ENCODE results near the gene KRTAP9-9. TPM values are rescaled to one million over a fixed set of nuclear protein-coding genes. Genes with fewer than 3 reads are reported as not detected.

Gene KRTAP9-9
- total RNA-seq, 1 experiment from 2014 or later = not detected

GRCh38 chr17:41301204-41301790, 46.1 kb downstream of the KRTAP9-9 start:
- Histone ChIP-seq H3K4me3 (ENCODE audit: low read length) (no peak overlapping the region), H3K9me3 (ENCODE audit: low read length) (no peaks in the 10 kb centered on the region), H3K9ac (ENCODE audit: low read length) (no peak overlapping the region), H3K9me2 (replicated peaks; ENCODE audit: insufficient read depth, low read length) (no peaks in the 10 kb centered on the region), H4K20me1 (ENCODE audit: insufficient read depth, low read depth, low read length) (no peaks in the 10 kb centered on the region), H3K79me2 (ENCODE audit: low read length) (no peaks in the 10 kb centered on the region), H3K27ac (ENCODE audit: low read length) (no peak overlapping the region), H3K27me3 (ENCODE audit: low read length) (no peaks in the 10 kb centered on the region), H2AFZ (ENCODE audit: low read length) (no peak overlapping the region), H3K4me1 (ENCODE audit: low read length) (no peaks in the 10 kb centered on the region), H3K4me2 (ENCODE audit: low read depth, low read length, poor library complexity, severe bottlenecking) (no peak overlapping the region), H3K36me3 (ENCODE audit: insufficient read depth, low read length) (no peaks in the 10 kb centered on the region)
- DNase-seq = no peak

GRCh38 chr17:41301916-41302901, 47.0 kb downstream of the KRTAP9-9 start, which contains the start of gene KRTAP29-1:
Gene KRTAP29-1, minus strand, starts transcription at chr17:41302851. Its CDS starts 0 bp downstream, at chr17:41302851.
- no peak within 1 kb of the TSS for H3K9ac ChIP-seq (ENCODE audit: low read length)
- H3K27ac ChIP-seq (ENCODE audit: low read length) = no peak within 1 kb of the TSS
- H3K36me3 ChIP-seq (ENCODE audit: insufficient read depth, low read length) = no peaks in the 10 kb centered on the region
- no peak within 1 kb of the TSS for H3K4me2 ChIP-seq (ENCODE audit: low read depth, low read length, poor library complexity, severe bottlenecking)
- no peaks in the 10 kb centered on the region for H3K9me3 ChIP-seq (ENCODE audit: low read length)
- no peak for DNase-seq
- H2AFZ ChIP-seq (ENCODE audit: low read length) = no peak within 1 kb of the TSS
- no peak within 1 kb of the TSS for H3K4me3 ChIP-seq (ENCODE audit: low read length)
- H3K4me1 ChIP-seq (ENCODE audit: low read length) = no peaks in the 10 kb centered on the region
- no peaks in the 10 kb centered on the region for H3K9me2 ChIP-seq (replicated peaks; ENCODE audit: insufficient read depth, low read length)
- no peaks in the 10 kb centered on the region for H3K79me2 ChIP-seq (ENCODE audit: low read length)
- H4K20me1 ChIP-seq (ENCODE audit: insufficient read depth, low read depth, low read length) = no peaks in the 10 kb centered on the region
- H3K27me3 ChIP-seq (ENCODE audit: low read length) = no peaks in the 10 kb centered on the region

- Histone ChIP-seq H2AFZ (ENCODE audit: low read length) (no peak overlapping the region), H3K79me2 (ENCODE audit: low read length) (no peaks in the 10 kb centered on the region), H3K4me3 (ENCODE audit: low read length) (no peak overlapping the region), H3K4me2 (ENCODE audit: low read depth, low read length, poor library complexity, severe bottlenecking) (no peak overlapping the region), H4K20me1 (ENCODE audit: insufficient read depth, low read depth, low read length) (no peaks in the 10 kb centered on the region), H3K27me3 (ENCODE audit: low read length) (no peaks in the 10 kb centered on the region), H3K27ac (ENCODE audit: low read length) (no peak overlapping the region), H3K9me3 (ENCODE audit: low read length) (no peaks in the 10 kb centered on the region), H3K9me2 (replicated peaks; ENCODE audit: insufficient read depth, low read length) (no peaks in the 10 kb centered on the region), H3K36me3 (ENCODE audit: insufficient read depth, low read length) (no peaks in the 10 kb centered on the region), H3K4me1 (ENCODE audit: low read length) (no peaks in the 10 kb centered on the region), H3K9ac (ENCODE audit: low read length) (no peak overlapping the region)
- no peak for DNase-seq
Observed at GRCh38 chr17:41302981-41303380, 47.8 kb downstream of the KRTAP9-9 start.

DNA sequence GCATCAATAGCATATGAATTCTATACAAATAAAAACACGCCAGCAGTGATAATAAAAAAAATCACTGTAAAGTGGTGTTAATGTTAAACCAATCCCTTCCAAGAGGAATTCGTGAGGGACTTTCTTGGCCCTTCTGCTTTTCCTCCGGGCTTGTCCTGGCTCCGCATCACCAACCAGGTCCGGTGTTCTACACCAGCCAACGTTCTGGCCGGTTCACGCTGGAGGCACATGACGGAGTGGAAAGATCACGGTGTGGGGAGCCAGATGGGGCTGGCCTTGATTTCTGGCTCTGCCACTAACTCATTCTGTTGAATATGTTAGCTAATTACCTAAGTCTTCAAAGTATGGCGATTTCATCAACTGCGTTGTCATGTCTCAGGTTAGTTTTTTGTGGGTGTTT, 48.9 kb downstream of the KRTAP9-9 start:
- no peaks in the 10 kb centered on the region for H4K20me1 ChIP-seq (ENCODE audit: insufficient read depth, low read depth, low read length)
- H3K27ac ChIP-seq (ENCODE audit: low read length) = no peak overlapping the region
- H3K9me2 ChIP-seq (replicated peaks; ENCODE audit: insufficient read depth, low read length) = no peaks in the 10 kb centered on the region
- H3K4me3 ChIP-seq (ENCODE audit: low read length) = no peak overlapping the region
- no peaks in the 10 kb centered on the region for H3K9me3 ChIP-seq (ENCODE audit: low read length)
- no peak overlapping the region for H3K9ac ChIP-seq (ENCODE audit: low read length)
- H3K79me2 ChIP-seq (ENCODE audit: low read length) = no peaks in the 10 kb centered on the region
- no peak overlapping the region for H3K4me2 ChIP-seq (ENCODE audit: low read depth, low read length, poor library complexity, severe bottlenecking)
- H2AFZ ChIP-seq (ENCODE audit: low read length) = no peak overlapping the region
- DNase-seq = no peak
- H3K4me1 ChIP-seq (ENCODE audit: low read length) = peaks cover 3% of the 10 kb centered on the region; the same call in 1 of the 2 replicates
- no peaks in the 10 kb centered on the region for H3K36me3 ChIP-seq (ENCODE audit: insufficient read depth, low read length)
- H3K27me3 ChIP-seq (ENCODE audit: low read length) = no peaks in the 10 kb centered on the region

Small RNA genes within 50 kb of the gene (small RNA-seq; reads per million reads assigned to genes)
- gene KRTAP9-10P = not detected

Other genes with a start within 250 kb of the KRTAP9-9 start
- not detected in 2 replicates for gene KRTAP3-1, start 246.3 kb upstream of the KRTAP9-9 start, total RNA-seq (2014; rRNA removed; shearing (Covaris generic); ENCODE audit: low replicate concordance)
- gene KRTAP1-5, start 228.2 kb upstream of the KRTAP9-9 start, total RNA-seq (2014; rRNA removed; shearing (Covaris generic); ENCODE audit: low replicate concordance) = not detected in 2 replicates
- gene KRTAP1-4, start 225.2 kb upstream of the KRTAP9-9 start, total RNA-seq (2014; rRNA removed; shearing (Covaris generic); ENCODE audit: low replicate concordance) = not detected in 2 replicates
- gene KRTAP1-3, start 220.5 kb upstream of the KRTAP9-9 start, total RNA-seq (2014; rRNA removed; shearing (Covaris generic); ENCODE audit: low replicate concordance) = not detected in 2 replicates
- gene KRTAP1-1, start 213.9 kb upstream of the KRTAP9-9 start, total RNA-seq (2014; rRNA removed; shearing (Covaris generic); ENCODE audit: low replicate concordance) = not detected in 2 replicates
- gene KRTAP2-1, start 208.1 kb upstream of the KRTAP9-9 start, total RNA-seq (2014; rRNA removed; shearing (Covaris generic); ENCODE audit: low replicate concordance) = not detected in 2 replicates
- not detected in 2 replicates for gene KRTAP2-2, start 200.2 kb upstream of the KRTAP9-9 start, total RNA-seq (2014; rRNA removed; shearing (Covaris generic); ENCODE audit: low replicate concordance)
- gene KRTAP2-3, start 195.3 kb upstream of the KRTAP9-9 start, total RNA-seq (2014; rRNA removed; shearing (Covaris generic); ENCODE audit: low replicate concordance) = not detected in 2 replicates
- gene KRTAP2-4, start 189.5 kb upstream of the KRTAP9-9 start, total RNA-seq (2014; rRNA removed; shearing (Covaris generic); ENCODE audit: low replicate concordance) = not detected in 2 replicates
- gene KRTAP4-7, start 171.2 kb upstream of the KRTAP9-9 start, total RNA-seq (2014; rRNA removed; shearing (Covaris generic); ENCODE audit: low replicate concordance) = not detected in 2 replicates
- gene KRTAP4-8, start 157.2 kb upstream of the KRTAP9-9 start, total RNA-seq (2014; rRNA removed; shearing (Covaris generic); ENCODE audit: low replicate concordance) = not detected in 2 replicates
- gene KRTAP4-16, start 153.2 kb upstream of the KRTAP9-9 start, total RNA-seq (2014; rRNA removed; shearing (Covaris generic); ENCODE audit: low replicate concordance) = not detected in 2 replicates
- gene KRTAP4-9, start 150.0 kb upstream of the KRTAP9-9 start, total RNA-seq (2014; rRNA removed; shearing (Covaris generic); ENCODE audit: low replicate concordance) = not detected in 2 replicates
- not detected in 2 replicates for gene KRTAP4-11, start 137.0 kb upstream of the KRTAP9-9 start, total RNA-seq (2014; rRNA removed; shearing (Covaris generic); ENCODE audit: low replicate concordance)
- not detected in 2 replicates for gene KRTAP4-12, start 131.2 kb upstream of the KRTAP9-9 start, total RNA-seq (2014; rRNA removed; shearing (Covaris generic); ENCODE audit: low replicate concordance)
- not detected in 2 replicates for gene KRTAP4-6, start 114.8 kb upstream of the KRTAP9-9 start, total RNA-seq (2014; rRNA removed; shearing (Covaris generic); ENCODE audit: low replicate concordance)
- gene KRTAP4-5, start 105.6 kb upstream of the KRTAP9-9 start, total RNA-seq (2014; rRNA removed; shearing (Covaris generic); ENCODE audit: low replicate concordance) = not detected in 2 replicates
- not detected in 2 replicates for gene KRTAP4-4, start 94.6 kb upstream of the KRTAP9-9 start, total RNA-seq (2014; rRNA removed; shearing (Covaris generic); ENCODE audit: low replicate concordance)
- gene KRTAP4-3, start 87.2 kb upstream of the KRTAP9-9 start, total RNA-seq (2014; rRNA removed; shearing (Covaris generic); ENCODE audit: low replicate concordance) = not detected in 2 replicates
- gene KRTAP4-2, start 77.2 kb upstream of the KRTAP9-9 start, total RNA-seq (2014; rRNA removed; shearing (Covaris generic); ENCODE audit: low replicate concordance) = not detected in 2 replicates
- gene KRTAP4-1, start 70.5 kb upstream of the KRTAP9-9 start, total RNA-seq (2014; rRNA removed; shearing (Covaris generic); ENCODE audit: low replicate concordance) = not detected in 2 replicates
- not detected in 2 replicates for gene KRTAP9-1, start 65.5 kb upstream of the KRTAP9-9 start, total RNA-seq (2014; rRNA removed; shearing (Covaris generic); ENCODE audit: low replicate concordance)
- gene KRTAP9-2, start 28.7 kb upstream of the KRTAP9-9 start, total RNA-seq (2014; rRNA removed; shearing (Covaris generic); ENCODE audit: low replicate concordance) = not detected in 2 replicates
- gene KRTAP9-3, start 22.9 kb upstream of the KRTAP9-9 start, total RNA-seq (2014; rRNA removed; shearing (Covaris generic); ENCODE audit: low replicate concordance) = not detected in 2 replicates
- gene KRTAP9-8, start 17.4 kb upstream of the KRTAP9-9 start, total RNA-seq (2014; rRNA removed; shearing (Covaris generic); ENCODE audit: low replicate concordance) = not detected in 2 replicates
- gene KRTAP9-4, start 5.7 kb upstream of the KRTAP9-9 start, total RNA-seq (2014; rRNA removed; shearing (Covaris generic); ENCODE audit: low replicate concordance) = not detected in 2 replicates
- not detected in 2 replicates for gene KRTAP9-6, start 10.0 kb downstream of the KRTAP9-9 start, total RNA-seq (2014; rRNA removed; shearing (Covaris generic); ENCODE audit: low replicate concordance)
- gene KRTAP9-7, start 20.3 kb downstream of the KRTAP9-9 start, total RNA-seq (2014; rRNA removed; shearing (Covaris generic); ENCODE audit: low replicate concordance) = not detected in 2 replicates
- not detected in 2 replicates for gene KRTAP29-1, start 47.5 kb downstream of the KRTAP9-9 start, total RNA-seq (2014; rRNA removed; shearing (Covaris generic); ENCODE audit: low replicate concordance)
- not detected in 2 replicates for gene KRTAP16-1, start 53.9 kb downstream of the KRTAP9-9 start, total RNA-seq (2014; rRNA removed; shearing (Covaris generic); ENCODE audit: low replicate concordance)
- 1.6 TPM in 1 of 2 replicates, not detected in the other for gene KRTAP17-1, start 60.3 kb downstream of the KRTAP9-9 start, total RNA-seq (2014; rRNA removed; shearing (Covaris generic); ENCODE audit: low replicate concordance)
- not detected in 2 replicates for gene KRT33A, start 95.4 kb downstream of the KRTAP9-9 start, total RNA-seq (2014; rRNA removed; shearing (Covaris generic); ENCODE audit: low replicate concordance)
- not detected in 2 replicates for gene KRT33B, start 114.4 kb downstream of the KRTAP9-9 start, total RNA-seq (2014; rRNA removed; shearing (Covaris generic); ENCODE audit: low replicate concordance)
- gene KRT34, start 126.9 kb downstream of the KRTAP9-9 start, total RNA-seq (2014; rRNA removed; shearing (Covaris generic); ENCODE audit: low replicate concordance) = not detected in 2 replicates
- not detected in 2 replicates for gene KRT31, start 142.2 kb downstream of the KRTAP9-9 start, total RNA-seq (2014; rRNA removed; shearing (Covaris generic); ENCODE audit: low replicate concordance)
- not detected in 2 replicates for gene KRT37, start 169.2 kb downstream of the KRTAP9-9 start, total RNA-seq (2014; rRNA removed; shearing (Covaris generic); ENCODE audit: low replicate concordance)
- gene KRT38, start 185.6 kb downstream of the KRTAP9-9 start, total RNA-seq (2014; rRNA removed; shearing (Covaris generic); ENCODE audit: low replicate concordance) = not detected in 2 replicates
- gene KRT32, start 212.0 kb downstream of the KRTAP9-9 start, total RNA-seq (2014; rRNA removed; shearing (Covaris generic); ENCODE audit: low replicate concordance) = not detected in 2 replicates
- not detected in 2 replicates for gene KRT35, start 225.8 kb downstream of the KRTAP9-9 start, total RNA-seq (2014; rRNA removed; shearing (Covaris generic); ENCODE audit: low replicate concordance)
- not detected in 2 replicates for gene KRT36, start 234.5 kb downstream of the KRTAP9-9 start, total RNA-seq (2014; rRNA removed; shearing (Covaris generic); ENCODE audit: low replicate concordance)